Activated gamma-delta T cell treated with Interleukin-2 at 50 U/mL for 16 hours (primary cell): Measurements from ENCODE around the gene EDNRB.
"Not testable (repeated sequence)": the region's sequence is repeated elsewhere in the genome, so short reads cannot be mapped to it uniquely, and the experiment has no call there.

Source experiments
- DNase-seq: peaks from one replicate; pipeline ENCODE4 v3.0.0-alpha.2; 2020

The EDNRB gene

GRCh38 chr13:77896536-77896935, 22.1 kb downstream of the EDNRB start:
- no peak for DNase-seq

GRCh38 chr13:77894743-77895142, 23.9 kb downstream of the EDNRB start:
- DNase-seq = no peak

GRCh38 chr13:77893066-77893465, 25.6 kb downstream of the EDNRB start:
- no peak for DNase-seq

GRCh38 chr13:77892491-77892890, 26.1 kb downstream of the EDNRB start:
- no peak for DNase-seq

GRCh38 chr13:77891486-77891885, 27.1 kb downstream of the EDNRB start:
- no peak for DNase-seq

- no peak for DNase-seq
Observed at GRCh38 chr13:77891041-77891440, 27.6 kb downstream of the EDNRB start.

GRCh38 chr13:77883328-77883727, 35.3 kb downstream of the EDNRB start:
- DNase-seq = no peak

- no peak for DNase-seq
Observed at GRCh38 chr13:77878190-77878589, 40.4 kb downstream of the EDNRB start.

- DNase-seq = no peak
Observed at GRCh38 chr13:77876176-77876575, 42.5 kb downstream of the EDNRB start.

- no peak for DNase-seq
Observed at GRCh38 chr13:77874406-77874805, 44.2 kb downstream of the EDNRB start.

GRCh38 chr13:77872995-77873394, 45.6 kb downstream of the EDNRB start:
- DNase-seq = no peak

GRCh38 chr13:77871596-77871995, 47.0 kb downstream of the EDNRB start:
- DNase-seq = no peak

- no peak for DNase-seq
Observed at GRCh38 chr13:77868717-77869116, 49.9 kb downstream of the EDNRB start.

- DNase-seq = no peak
Observed at GRCh38 chr13:77866971-77867370, 51.7 kb downstream of the EDNRB start.

- no peak for DNase-seq
Observed at GRCh38 chr13:77865622-77866021, 53.0 kb downstream of the EDNRB start.

GRCh38 chr13:77863144-77863543, 55.5 kb downstream of the EDNRB start:
- DNase-seq = no peak

GRCh38 chr13:77861741-77862140, 56.9 kb downstream of the EDNRB start:
- no peak for DNase-seq

- no peak for DNase-seq
Observed at GRCh38 chr13:77860507-77860981, 58.1 kb downstream of the EDNRB start.

GRCh38 chr13:77859450-77859849, 59.2 kb downstream of the EDNRB start:
- no peak for DNase-seq

- DNase-seq = no peak
Observed at GRCh38 chr13:77857531-77858209, 61.0 kb downstream of the EDNRB start.

- no peak for DNase-seq
Observed at GRCh38 chr13:77853703-77854102, 64.9 kb downstream of the EDNRB start.

- not testable (repeated sequence) for DNase-seq
Observed at GRCh38 chr13:77848050-77848449, 70.6 kb downstream of the EDNRB start.

GRCh38 chr13:77846173-77846572, 72.5 kb downstream of the EDNRB start:
- no peak for DNase-seq
